ENCODE data around the gene MICAL2. TPM values are rescaled to one million over a fixed set of nuclear protein-coding genes. Genes with fewer than 3 reads are reported as not detected.

MICAL2 gene
- total RNA-seq, 1 donor from 2014 or later = 510 TPM

DNA sequence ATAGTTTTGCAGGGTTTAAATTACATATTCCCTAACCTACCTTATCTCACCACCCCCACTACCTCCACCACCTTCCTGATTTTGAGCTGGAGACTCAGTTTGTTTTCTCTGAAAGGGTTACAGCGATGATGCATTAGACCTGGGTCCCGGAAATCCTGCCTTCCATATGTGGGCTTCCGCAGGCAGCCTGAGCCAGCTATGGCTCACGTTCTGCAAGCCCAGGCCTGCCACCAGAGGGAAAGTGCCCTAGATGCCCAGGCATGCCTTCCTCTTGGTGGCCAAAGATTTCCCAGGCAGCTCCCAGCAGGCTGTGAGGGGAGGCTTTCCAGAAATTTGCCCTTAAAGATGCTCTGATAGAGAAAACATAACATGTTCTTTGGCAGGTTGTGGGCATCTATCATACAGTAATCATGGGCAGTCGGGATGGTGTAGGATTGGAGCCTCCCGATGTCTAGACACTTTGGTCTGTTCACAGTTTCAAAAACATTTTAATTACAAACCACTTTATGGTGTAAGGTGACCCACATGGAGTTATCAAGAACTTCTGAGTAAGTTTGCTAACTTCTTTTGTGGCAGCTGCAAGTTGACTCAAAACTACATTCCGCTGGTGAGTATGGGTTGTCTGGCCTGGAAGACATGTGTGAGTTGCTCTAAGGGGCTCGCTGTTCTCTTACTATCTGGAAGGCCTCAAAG lies 79.3 kb downstream of the MICAL2 start:
- intact Hi-C loops (cut with micrococcal nuclease) = loop anchor here (1.0 kb wide), 3 partner anchors 15 to 38 kb away; no protein-coding TSS in a partner anchor
- peak; percentile 73 for DNase-seq
- peak overlapping the region; percentile 91 for H3K27ac Mint-ChIP-seq
- peak overlapping the region; percentile 65 for H3K4me3 Mint-ChIP-seq
- H3K36me3 Mint-ChIP-seq (ENCODE audit: low read depth) = peaks cover 49% of the 10 kb centered on the region
- H3K9me3 Mint-ChIP-seq = no peaks in the 10 kb centered on the region
- H3K27me3 Mint-ChIP-seq = no peaks in the 10 kb centered on the region
- peaks cover 79% of the 10 kb centered on the region for H3K4me1 Mint-ChIP-seq

DNA sequence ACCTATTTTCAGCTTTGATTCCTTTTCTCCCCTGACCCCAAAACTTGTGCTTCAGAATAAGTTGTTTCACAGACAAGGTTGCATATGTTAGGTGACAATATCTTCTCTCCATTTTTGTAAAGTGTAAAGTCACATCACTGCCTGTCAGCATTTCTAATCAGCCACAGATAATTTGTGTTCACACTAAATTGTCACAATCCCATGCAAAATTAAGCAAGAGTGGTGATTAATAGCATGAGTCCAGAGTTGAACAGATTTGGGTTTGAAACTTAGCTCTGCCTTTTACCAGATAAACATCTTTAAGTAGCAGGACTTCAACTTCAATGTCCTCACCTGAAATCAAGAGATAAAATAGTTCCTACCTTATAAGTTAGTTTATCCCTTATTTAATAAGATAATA lies 80.1 kb downstream of the MICAL2 start:
- Mint-ChIP-seq H3K9me3 (no peaks in the 10 kb centered on the region), H3K27ac (peak overlapping the region; percentile 91), H3K4me3 (peak overlapping the region; percentile 65), H3K27me3 (no peaks in the 10 kb centered on the region), H3K4me1 (peaks cover 77% of the 10 kb centered on the region), H3K36me3 (ENCODE audit: low read depth) (peaks cover 45% of the 10 kb centered on the region)
- intact Hi-C loops (cut with micrococcal nuclease) = loop anchor here (1.0 kb wide), 2 partner anchors 17 to 39 kb away; no protein-coding TSS in a partner anchor
- DNase-seq = no peak

DNA sequence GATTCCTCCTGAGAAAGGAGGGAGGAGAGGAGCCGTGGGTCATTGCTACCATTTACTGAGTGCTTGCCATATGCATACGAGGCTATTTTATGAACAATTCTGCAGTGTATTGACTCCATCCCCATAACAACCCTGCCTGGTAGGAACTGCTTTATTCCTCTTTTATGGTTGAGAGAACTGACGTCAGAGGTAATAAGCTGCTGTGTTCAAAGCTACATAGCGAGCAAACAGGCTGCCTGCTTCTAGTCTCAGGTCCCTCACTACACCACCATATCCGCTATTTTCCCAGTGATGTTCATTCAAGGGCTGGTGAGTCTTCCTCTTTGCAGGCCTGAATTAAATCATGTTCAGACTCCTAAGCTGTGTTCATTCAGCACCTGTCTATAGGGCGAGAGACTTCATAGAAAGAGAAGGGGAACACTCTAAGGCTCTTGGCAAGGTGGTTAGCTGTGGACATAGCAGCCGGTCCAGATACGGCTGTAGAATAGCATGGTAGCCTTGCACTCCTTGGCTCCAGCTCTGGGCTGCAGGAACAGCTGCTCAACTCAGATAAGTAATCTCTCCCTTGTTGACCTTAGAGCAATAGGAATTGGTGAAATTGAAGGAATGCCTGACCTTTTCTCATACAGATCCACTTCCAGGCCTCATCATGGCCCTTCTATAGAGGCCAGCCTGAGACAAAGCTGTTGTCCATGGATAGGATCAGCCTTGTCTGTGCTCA lies 82.6 kb downstream of the MICAL2 start:
- H3K27me3 Mint-ChIP-seq = no peaks in the 10 kb centered on the region
- peaks cover 71% of the 10 kb centered on the region for H3K4me1 Mint-ChIP-seq
- H3K4me3 Mint-ChIP-seq = no peak overlapping the region
- intact Hi-C loops (cut with micrococcal nuclease) = no loop called here
- H3K9me3 Mint-ChIP-seq = no peaks in the 10 kb centered on the region
- DNase-seq = no peak
- peaks cover 57% of the 10 kb centered on the region for H3K36me3 Mint-ChIP-seq (ENCODE audit: low read depth)
- peak overlapping the region; percentile 62 for H3K27ac Mint-ChIP-seq

DNA sequence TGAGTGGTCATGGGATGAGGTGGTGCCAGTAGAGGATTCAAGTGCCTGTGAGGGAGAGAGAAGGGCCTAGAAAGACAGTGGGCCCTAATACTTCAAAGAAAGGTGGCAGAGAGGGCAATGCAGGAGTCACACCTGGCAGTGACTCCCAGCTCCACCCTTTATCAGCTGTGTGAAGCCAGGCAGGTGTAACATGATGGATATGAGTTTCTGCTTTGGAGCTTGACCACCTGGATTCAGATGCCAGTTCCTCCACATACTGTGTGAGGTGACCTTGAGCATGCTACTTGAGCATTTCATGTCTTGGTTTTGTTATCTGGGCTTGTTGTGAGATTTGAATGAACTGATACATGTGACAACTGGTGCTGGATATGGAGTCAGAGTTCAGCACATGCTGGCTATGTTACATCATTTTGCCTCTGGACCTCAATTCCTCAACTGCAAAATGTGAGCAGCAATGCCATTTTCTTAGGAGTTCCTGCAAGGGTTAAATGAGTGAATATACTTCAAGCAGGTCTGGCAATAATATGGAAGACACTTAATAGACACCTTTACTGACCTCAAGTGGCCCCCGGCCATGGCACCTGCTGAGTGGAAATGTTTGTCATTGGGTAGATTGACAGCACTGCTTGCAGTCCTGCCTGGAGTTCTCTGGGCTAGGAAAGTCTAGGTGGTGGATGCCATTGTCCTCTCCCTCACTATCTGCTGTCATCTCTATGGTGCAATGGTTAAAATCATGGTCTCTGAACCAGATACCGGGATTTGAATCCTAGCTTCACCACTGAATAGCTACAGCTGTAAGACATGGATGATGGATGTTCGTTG lies 83.3 kb downstream of the MICAL2 start:
- Mint-ChIP-seq H3K4me1 (peaks cover 71% of the 10 kb centered on the region), H3K27me3 (no peaks in the 10 kb centered on the region), H3K36me3 (ENCODE audit: low read depth) (peaks cover 58% of the 10 kb centered on the region), H3K9me3 (no peaks in the 10 kb centered on the region), H3K27ac (peak overlapping the region; percentile 48), H3K4me3 (no peak overlapping the region)
- no peak for DNase-seq
- intact Hi-C loops (cut with micrococcal nuclease) = loop anchor here (2.0 kb wide), 1 partner anchor 43 kb away; no protein-coding TSS in a partner anchor

DNA sequence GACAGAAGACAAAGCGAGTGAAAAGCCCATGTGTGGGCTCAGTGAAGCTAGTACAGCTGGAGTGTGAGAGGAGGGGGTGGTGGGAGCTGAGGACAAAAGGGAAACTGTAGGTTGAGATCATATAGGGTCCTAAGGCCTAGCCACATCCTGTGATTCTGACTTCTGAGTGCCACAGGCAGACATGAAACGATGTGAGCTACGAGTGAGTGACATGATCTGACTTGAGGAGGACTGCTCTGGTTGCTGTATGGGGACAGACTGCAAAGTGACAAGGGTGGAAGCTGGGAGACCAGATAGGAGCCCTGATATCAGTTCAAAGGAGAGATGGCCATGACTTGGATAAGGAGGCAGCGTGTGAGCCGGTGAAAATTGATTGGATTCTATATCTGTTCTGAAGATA lies 85.4 kb downstream of the MICAL2 start:
- intact Hi-C loops (cut with micrococcal nuclease) = loop anchor here (1.0 to 5.0 kb wide), 5 partner anchors 12 to 353 kb away; partner anchors contain the start of genes MICAL2 and USP47
- Mint-ChIP-seq H3K4me3 (peak overlapping the region; percentile 94), H3K4me1 (peaks cover 70% of the 10 kb centered on the region), H3K36me3 (ENCODE audit: low read depth) (peaks cover 68% of the 10 kb centered on the region), H3K27me3 (no peaks in the 10 kb centered on the region), H3K9me3 (no peaks in the 10 kb centered on the region), H3K27ac (peak overlapping the region; percentile 96)
- peak; percentile 90 for DNase-seq

DNA sequence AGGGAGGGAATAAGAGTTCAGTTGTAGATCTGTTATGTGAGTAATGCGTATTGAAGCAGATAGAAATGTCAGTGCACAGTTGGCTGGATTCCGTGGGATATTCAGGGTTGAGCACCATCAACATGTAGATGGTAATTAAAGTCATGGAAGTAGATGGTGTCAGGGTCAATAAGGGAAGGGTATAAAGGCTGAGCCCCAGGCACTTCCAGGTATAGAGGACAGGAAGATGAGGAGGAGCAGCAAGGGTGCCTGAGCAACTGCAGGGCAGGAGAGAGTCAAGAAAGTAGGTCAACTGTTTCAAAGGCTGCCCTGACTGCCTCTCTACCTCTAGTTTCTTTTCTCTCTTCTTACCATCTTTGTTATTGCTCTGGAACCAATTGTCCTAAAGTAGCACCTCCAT lies 85.9 kb downstream of the MICAL2 start:
- Mint-ChIP-seq H3K4me3 (peak overlapping the region; percentile 94), H3K9me3 (no peaks in the 10 kb centered on the region), H3K36me3 (ENCODE audit: low read depth) (peaks cover 70% of the 10 kb centered on the region), H3K4me1 (peaks cover 73% of the 10 kb centered on the region), H3K27ac (peak overlapping the region; percentile 96), H3K27me3 (no peaks in the 10 kb centered on the region)
- intact Hi-C loops (cut with micrococcal nuclease) = loop anchor here (1.0 to 5.0 kb wide), 3 partner anchors 11 to 354 kb away; partner anchors contain the start of genes MICAL2 and USP47
- peak; percentile 76 for DNase-seq

DNA sequence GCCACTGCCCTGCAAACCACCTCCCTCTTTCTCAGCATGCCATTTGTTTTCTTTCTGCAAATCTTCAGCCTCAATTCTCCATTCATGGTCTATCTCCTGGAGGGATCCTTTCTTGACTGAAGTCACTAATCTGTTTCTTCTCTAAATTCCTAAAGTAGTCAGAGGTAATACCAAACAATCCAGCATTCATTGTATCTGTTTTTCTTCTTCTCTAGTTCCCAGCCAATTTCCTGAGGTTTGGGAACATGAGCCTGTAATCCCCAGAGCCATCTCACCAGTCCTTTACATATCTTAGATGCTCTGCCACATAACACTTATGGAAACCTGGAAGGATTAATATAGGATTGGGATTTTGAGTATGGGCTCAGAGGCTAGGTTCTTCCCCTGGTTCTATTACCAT lies 86.5 kb downstream of the MICAL2 start:
- H3K36me3 Mint-ChIP-seq (ENCODE audit: low read depth) = peaks cover 70% of the 10 kb centered on the region
- H3K27me3 Mint-ChIP-seq = no peaks in the 10 kb centered on the region
- peak overlapping the region; percentile 94 for H3K4me3 Mint-ChIP-seq
- intact Hi-C loops (cut with micrococcal nuclease) = loop anchor here (1.0 to 5.0 kb wide), 3 partner anchors 10 to 355 kb away; partner anchors contain the start of genes MICAL2 and USP47
- H3K27ac Mint-ChIP-seq = peak overlapping the region; percentile 96
- DNase-seq = no peak
- no peaks in the 10 kb centered on the region for H3K9me3 Mint-ChIP-seq
- H3K4me1 Mint-ChIP-seq = peaks cover 73% of the 10 kb centered on the region

DNA sequence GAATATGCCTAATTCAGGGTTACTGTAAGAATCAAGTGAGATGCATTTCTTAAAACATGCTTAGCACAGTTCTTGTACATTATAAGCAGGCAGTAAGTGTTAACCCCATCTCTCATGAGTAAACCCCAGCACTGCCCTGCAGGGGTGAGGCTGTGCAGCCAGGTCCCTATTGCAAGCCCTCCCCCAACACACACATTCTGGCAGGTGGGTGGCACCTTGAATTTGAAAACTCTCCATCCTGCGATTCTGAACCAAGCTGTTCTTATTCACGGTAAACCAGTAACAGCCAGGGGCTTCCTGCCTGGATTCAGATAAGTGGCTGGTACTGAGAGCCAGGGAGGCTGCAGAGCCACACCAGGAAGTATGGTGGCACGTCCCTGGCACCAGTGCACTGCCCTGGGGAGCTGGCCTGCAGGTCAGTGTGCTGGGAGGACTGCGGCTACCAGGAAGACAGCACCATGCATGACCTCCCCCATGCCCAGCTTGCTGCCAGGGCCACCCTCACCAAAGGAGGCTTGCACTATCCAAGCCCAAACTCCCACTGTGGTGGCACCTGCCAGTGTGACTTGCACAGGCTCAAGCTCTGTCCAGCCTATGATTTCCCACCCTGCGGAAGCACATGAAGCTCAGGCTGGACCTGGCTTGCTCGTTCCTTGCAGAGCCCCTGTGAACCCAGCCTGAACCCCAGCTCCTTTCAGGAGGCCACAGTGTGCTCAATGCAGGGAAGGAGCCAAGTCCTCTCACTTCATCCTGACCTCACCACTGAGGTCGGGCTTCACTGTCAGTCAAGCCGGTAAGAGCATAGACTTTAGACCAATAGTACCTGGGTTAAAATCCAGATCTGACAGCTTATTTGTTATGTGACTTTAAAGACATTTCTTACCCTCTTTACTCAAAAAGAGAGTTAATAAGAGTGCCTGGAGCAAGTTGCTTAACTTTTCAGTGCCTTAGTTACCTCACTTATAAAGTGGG lies 88.1 kb downstream of the MICAL2 start:
- Mint-ChIP-seq H3K9me3 (peaks cover 7% of the 10 kb centered on the region), H3K4me1 (peaks cover 72% of the 10 kb centered on the region), H3K36me3 (ENCODE audit: low read depth) (peaks cover 78% of the 10 kb centered on the region), H3K4me3 (peak overlapping the region; percentile 94), H3K27ac (peak overlapping the region; percentile 88), H3K27me3 (no peaks in the 10 kb centered on the region)
- peak; percentile 64 for DNase-seq
- intact Hi-C loops (cut with micrococcal nuclease) = loop anchor here (5.0 kb wide), 2 partner anchors 86 to 356 kb away; partner anchors contain the start of genes MICAL2 and USP47

DNA sequence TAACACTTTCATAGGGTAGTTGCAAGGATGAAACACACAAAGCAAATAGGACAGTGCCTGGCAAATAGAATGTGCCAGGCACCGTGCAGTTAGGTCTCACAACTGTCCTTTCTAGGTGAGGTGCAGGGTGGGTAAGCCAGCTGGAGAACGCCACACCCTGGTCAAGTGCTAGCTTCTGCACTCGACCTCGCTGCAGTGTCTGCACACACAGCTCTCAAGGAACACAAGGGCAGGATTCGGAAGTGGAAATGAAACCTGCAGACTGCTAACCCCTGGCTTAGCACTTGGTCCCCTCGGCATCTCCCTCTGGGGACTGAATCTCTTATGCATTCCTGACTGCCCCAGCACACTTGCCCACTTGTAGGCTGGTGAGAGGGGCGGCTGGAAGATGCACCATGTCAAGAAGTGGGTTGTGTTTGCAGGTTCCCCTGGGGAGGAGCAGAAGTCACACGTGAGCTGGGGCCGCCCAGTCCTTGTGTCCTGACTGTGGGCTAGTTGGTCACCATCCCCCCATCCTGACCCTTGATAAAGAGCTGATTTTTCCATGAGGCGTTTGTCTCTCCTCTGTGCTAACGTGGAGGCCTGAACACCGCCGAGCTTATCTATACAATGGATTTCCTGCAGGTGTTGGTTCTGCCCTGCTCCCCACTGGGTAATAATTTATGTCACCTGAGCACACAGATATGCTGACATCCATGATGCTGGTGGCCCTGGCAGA lies 89.0 kb downstream of the MICAL2 start:
- Mint-ChIP-seq H3K27me3 (no peaks in the 10 kb centered on the region), H3K4me3 (peak overlapping the region; percentile 94), H3K4me1 (peaks cover 71% of the 10 kb centered on the region), H3K36me3 (ENCODE audit: low read depth) (peaks cover 80% of the 10 kb centered on the region), H3K9me3 (peaks cover 13% of the 10 kb centered on the region), H3K27ac (peak overlapping the region; percentile 88)
- DNase-seq = no peak
- intact Hi-C loops (cut with micrococcal nuclease) = loop anchor here (5.0 kb wide), 2 partner anchors 87 to 357 kb away; partner anchors contain the start of genes MICAL2 and USP47

DNA sequence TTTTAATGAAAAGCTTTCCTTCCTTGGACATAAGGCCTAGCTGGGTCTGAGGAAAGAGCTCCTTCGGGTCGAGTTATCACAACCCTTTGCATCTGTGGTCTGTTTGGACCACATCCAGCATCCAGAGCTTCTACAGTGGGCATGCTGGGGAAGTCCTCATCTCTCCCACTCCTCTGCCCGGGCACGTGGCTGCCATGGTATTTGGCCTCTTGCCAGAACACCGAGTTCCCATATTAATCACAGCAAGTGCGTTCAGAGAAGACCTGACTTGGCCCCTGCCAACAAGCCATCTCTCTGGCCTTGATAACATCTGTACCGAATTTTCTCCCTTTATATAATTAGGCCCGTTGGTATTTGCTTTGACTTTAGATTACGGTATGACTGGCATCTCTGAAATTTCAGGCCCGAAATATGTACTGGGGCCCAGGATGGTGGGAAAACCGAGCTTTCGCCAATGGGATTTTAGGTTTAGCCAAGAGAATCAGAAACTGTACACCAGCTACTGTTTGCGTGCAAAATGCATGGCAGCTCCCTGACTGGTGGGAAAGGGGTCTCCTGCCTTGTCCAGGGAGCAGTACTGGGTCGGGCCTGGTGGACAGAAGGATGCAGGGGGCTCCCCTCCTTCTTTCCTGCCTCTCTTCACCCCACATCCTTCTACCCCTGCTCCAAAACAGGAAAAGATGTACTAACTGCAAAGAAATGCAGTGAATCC lies 90.0 kb downstream of the MICAL2 start:
- no peaks in the 10 kb centered on the region for H3K27me3 Mint-ChIP-seq
- H3K36me3 Mint-ChIP-seq (ENCODE audit: low read depth) = peaks cover 88% of the 10 kb centered on the region
- no peak for DNase-seq
- H3K9me3 Mint-ChIP-seq = peaks cover 19% of the 10 kb centered on the region
- H3K27ac Mint-ChIP-seq = peak overlapping the region; percentile 88
- intact Hi-C loops (cut with micrococcal nuclease) = no loop called here
- peaks cover 74% of the 10 kb centered on the region for H3K4me1 Mint-ChIP-seq
- H3K4me3 Mint-ChIP-seq = peak overlapping the region; percentile 94

DNA sequence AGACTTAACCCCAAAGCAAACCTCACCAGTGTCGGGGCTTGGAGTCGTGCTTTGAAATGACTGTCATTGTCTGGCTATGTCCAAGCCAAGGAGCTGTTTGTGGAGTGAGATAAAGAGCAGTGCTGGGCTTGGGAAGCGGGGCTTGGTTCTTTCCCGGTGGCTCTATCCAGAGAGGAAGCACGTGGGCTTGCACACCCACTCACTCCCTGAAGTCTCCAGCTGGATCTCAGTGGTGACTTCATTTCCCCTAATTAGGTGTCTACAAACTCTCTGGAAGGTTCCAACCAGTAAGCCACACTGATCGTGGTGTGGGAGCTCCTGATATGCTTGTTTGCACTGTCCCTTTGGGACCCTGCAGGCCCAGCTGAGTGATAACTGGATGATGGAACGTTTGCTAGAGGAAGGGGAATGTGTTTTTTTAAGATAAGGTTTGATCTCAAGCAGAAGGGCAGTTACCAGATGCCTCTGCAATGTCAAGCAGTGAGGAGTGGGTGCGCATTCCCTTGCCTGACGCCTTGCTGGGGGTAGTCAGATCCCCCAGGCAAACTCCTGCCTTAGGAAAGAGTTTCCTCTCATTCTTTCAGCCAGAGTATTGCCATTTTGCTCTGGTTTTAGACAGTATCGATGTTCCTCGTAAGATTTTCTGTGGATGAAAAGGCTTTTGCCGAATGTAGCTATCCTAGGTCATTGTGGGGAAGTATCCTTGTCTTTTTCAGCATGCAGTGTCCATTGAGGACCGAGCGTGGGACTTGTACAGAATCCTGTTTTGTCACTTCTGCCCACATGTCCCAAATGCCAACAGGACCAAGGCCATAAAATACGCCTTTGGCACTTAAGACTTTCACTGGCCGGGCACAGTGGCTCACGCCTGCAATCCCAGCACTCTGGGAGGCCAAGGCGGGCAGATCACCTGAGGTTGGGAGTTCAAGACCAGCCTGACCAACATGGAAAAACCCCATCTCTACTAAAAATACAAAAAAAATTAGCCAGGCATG lies 90.9 kb downstream of the MICAL2 start:
- Mint-ChIP-seq H3K36me3 (ENCODE audit: low read depth) (peaks cover 91% of the 10 kb centered on the region), H3K4me3 (peak overlapping the region; percentile 94), H3K4me1 (peaks cover 76% of the 10 kb centered on the region), H3K27ac (peak overlapping the region; percentile 70), H3K27me3 (no peaks in the 10 kb centered on the region), H3K9me3 (peaks cover 24% of the 10 kb centered on the region)
- intact Hi-C loops (cut with micrococcal nuclease) = no loop called here
- DNase-seq = no peak

Measured in activated CD4-positive, alpha-beta T cell treated with anti-CD3 and anti-CD28 coated beads, Interleukin-2, amount 10 ng/mL, durations not matched to agents 24 days and 14 days (primary cell).